ENCODE data around the gene ZNF442. TPM values are rescaled to one million over a fixed set of nuclear protein-coding genes. Genes with fewer than 3 reads are reported as not detected.

ZNF442 gene
- total and polyA plus RNA-seq, 10 of the 15 experiments (the other 5 are each of a cell fraction or from before 2014, with no cell fraction given) = 0.05 to 0.64 (median 0.23) TPM; not detected in 1

- no peak for TF ChIP-seq BCL3 (IDR thresholded peaks at IDR 0.05; ENCODE audit: borderline replicate concordance, insufficient read depth, low read depth, low read length, poor library complexity, severe bottlenecking)
- TF ChIP-seq SIX5 (IDR thresholded peaks at IDR 0.05; ENCODE audit: low read depth, low read length, severe bottlenecking) = no peak
- TF ChIP-seq E2F8 (IDR thresholded peaks at IDR 0.05; ENCODE audit: low read depth, partially characterized antibody) = no peak
- no peak for TF ChIP-seq RAD51 (IDR thresholded peaks at IDR 0.05)
- TF ChIP-seq SUZ12 (IDR thresholded peaks at IDR 0.05; ENCODE audit: unreplicated experiment) = no peak
- TF ChIP-seq IKZF2 (IDR thresholded peaks at IDR 0.05) = no peak
- no peak for TF ChIP-seq NKRF (conservative IDR thresholded peaks at IDR 0.05)
- no peak for TF ChIP-seq TAF1 (IDR thresholded peaks at IDR 0.05; ENCODE audit: borderline replicate concordance, low read depth, low read length)
- TF ChIP-seq ZNF207 (IDR thresholded peaks at IDR 0.05; ENCODE audit: borderline replicate concordance) = no peak
Observed at GRCh38 chr19:12374026-12374425, 8.5 kb upstream of the ZNF442 start (continued).

All from GM12878 (cell line).